ENCODE data around the gene NCK2. TPM values are rescaled to one million over a fixed set of nuclear protein-coding genes. Genes with fewer than 3 reads are reported as not detected.

The NCK2 gene
- total RNA-seq, 2 donors from 2014 or later, result 41.0 to 50.0 TPM

GRCh38 chr2:105802587-105802986 is 57.9 kb downstream of the NCK2 start:
- Histone ChIP-seq H3K27ac (no peak overlapping the region), H3K36me3 (no peaks in the 10 kb centered on the region), H3K4me3 (no peak overlapping the region), H3K4me1 (ENCODE audit: control insufficient read depth in 1 of 2, low read depth in 2 of 2) (peaks cover 25 to 44% of the 10 kb centered on the region in 2 donors), H3K9me3 (no peaks in the 10 kb centered on the region), H3K27me3 (replicated peaks; ENCODE audit: insufficient read depth) (no peaks in the 10 kb centered on the region)
- ATAC-seq (ENCODE audit: insufficient number of reproducible peaks, low FRiP score, low read depth) (no peak), DNase-seq (ENCODE audit: low spot score) (no peak)
- TF ChIP-seq, protein P1, sequence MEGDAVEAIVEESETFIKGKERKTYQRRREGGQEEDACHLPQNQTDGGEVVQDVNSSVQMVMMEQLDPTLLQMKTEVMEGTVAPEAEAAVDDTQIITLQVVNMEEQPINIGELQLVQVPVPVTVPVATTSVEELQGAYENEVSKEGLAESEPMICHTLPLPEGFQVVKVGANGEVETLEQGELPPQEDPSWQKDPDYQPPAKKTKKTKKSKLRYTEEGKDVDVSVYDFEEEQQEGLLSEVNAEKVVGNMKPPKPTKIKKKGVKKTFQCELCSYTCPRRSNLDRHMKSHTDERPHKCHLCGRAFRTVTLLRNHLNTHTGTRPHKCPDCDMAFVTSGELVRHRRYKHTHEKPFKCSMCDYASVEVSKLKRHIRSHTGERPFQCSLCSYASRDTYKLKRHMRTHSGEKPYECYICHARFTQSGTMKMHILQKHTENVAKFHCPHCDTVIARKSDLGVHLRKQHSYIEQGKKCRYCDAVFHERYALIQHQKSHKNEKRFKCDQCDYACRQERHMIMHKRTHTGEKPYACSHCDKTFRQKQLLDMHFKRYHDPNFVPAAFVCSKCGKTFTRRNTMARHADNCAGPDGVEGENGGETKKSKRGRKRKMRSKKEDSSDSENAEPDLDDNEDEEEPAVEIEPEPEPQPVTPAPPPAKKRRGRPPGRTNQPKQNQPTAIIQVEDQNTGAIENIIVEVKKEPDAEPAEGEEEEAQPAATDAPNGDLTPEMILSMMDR (IDR thresholded peaks at IDR 0.05), result no peak

GRCh38 chr2:105803337-105803736 is 58.6 kb downstream of the NCK2 start:
- Histone ChIP-seq H3K36me3 (no peaks in the 10 kb centered on the region), H3K27me3 (replicated peaks; ENCODE audit: insufficient read depth) (no peaks in the 10 kb centered on the region), H3K27ac (no peak overlapping the region), H3K4me3 (no peak overlapping the region), H3K4me1 (ENCODE audit: control insufficient read depth in 1 of 2, low read depth in 2 of 2) (peaks cover 17 to 37% of the 10 kb centered on the region in 2 donors), H3K9me3 (no peaks in the 10 kb centered on the region)
- DNase-seq (ENCODE audit: low spot score), result no peak
- ATAC-seq (ENCODE audit: insufficient number of reproducible peaks, low FRiP score, low read depth), result no peak
- TF ChIP-seq, protein P1 (IDR thresholded peaks at IDR 0.05), result no peak

DNA sequence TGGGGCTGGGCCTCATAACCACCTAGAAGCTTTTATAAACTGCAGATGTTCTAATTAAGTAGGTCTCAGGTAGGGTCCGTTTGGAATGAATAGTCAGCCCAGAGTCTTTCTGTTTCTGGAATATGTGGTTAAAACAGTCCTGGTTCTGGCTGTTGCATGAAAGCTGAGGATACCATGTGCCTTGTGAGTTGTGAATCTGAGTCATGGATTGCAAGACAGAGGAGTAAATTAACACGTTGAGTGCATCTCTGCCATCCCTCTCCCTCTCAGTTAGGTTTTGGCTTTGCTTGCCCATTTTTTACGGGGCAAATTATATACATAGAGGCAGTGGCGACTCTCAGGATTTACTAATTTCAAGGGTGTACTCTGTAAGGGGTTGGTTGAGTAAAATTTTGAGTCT is 59.1 kb downstream of the NCK2 start:
- Histone ChIP-seq H3K4me1 (ENCODE audit: control insufficient read depth in 1 of 2, low read depth in 2 of 2) (peaks cover 16 to 32% of the 10 kb centered on the region in 2 donors), H3K36me3 (no peaks in the 10 kb centered on the region), H3K4me3 (no peak overlapping the region), H3K27ac (no peak overlapping the region), H3K27me3 (replicated peaks; ENCODE audit: insufficient read depth) (no peaks in the 10 kb centered on the region), H3K9me3 (no peaks in the 10 kb centered on the region)
- DNase-seq (ENCODE audit: low spot score), result no peak
- TF ChIP-seq, protein P1 (IDR thresholded peaks at IDR 0.05), result no peak
- ATAC-seq (ENCODE audit: insufficient number of reproducible peaks, low FRiP score, low read depth), result no peak

DNA sequence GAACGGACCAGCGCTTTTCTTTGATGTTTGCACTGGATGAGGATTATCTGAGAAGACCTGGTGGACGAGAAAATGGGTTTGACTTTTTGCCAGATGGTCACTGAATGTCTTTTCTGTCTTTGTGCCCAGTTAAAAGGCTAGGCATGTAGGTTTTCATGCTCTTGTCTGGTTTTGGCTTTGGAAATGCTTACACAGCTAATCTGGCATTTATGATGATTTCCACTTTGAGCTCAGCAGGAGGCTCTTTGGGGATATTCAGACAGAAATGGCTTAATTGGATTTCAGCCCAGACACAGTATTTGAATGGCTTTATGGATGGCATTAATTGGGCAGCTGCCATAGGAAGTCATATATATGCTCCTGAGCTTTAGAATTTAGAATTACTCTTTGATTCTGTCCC is 59.6 kb downstream of the NCK2 start:
- Histone ChIP-seq H3K36me3 (no peaks in the 10 kb centered on the region), H3K4me3 (no peak overlapping the region), H3K9me3 (no peaks in the 10 kb centered on the region), H3K27ac (no peak overlapping the region), H3K4me1 (ENCODE audit: control insufficient read depth in 1 of 2, low read depth in 2 of 2) (peaks cover 14 to 27% of the 10 kb centered on the region in 2 donors), H3K27me3 (replicated peaks; ENCODE audit: insufficient read depth) (no peaks in the 10 kb centered on the region)
- TF ChIP-seq, protein P1 (IDR thresholded peaks at IDR 0.05), result no peak
- DNase-seq (ENCODE audit: low spot score) (no peak), ATAC-seq (ENCODE audit: insufficient number of reproducible peaks, low FRiP score, low read depth) (no peak)

DNA sequence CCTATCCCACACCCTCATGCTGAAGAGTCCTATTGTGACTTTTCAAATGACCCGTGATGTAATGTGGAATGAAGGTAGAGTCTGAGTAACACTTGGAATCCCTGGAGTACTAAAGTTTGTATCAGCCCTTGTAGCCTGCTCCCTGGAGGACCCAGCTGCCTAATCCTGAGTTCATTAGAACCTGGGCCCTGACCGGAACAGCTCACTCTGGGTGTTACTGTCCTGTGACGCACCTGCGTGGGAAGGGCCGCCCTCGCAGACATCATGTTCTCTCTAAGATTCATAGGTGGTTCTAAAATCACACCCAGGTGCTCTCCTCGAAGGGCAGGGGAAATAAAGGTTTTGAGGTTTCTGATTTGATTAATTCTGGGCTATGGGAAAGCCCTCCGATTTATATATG is 62.3 kb downstream of the NCK2 start:
- Histone ChIP-seq H3K4me1 (ENCODE audit: control insufficient read depth in 1 of 2, low read depth in 2 of 2) (peaks cover 18 to 21% of the 10 kb centered on the region in 2 donors), H3K4me3 (no peak overlapping the region), H3K27ac (no peak overlapping the region), H3K9me3 (no peaks in the 10 kb centered on the region), H3K36me3 (no peaks in the 10 kb centered on the region), H3K27me3 (replicated peaks; ENCODE audit: insufficient read depth) (no peaks in the 10 kb centered on the region)
- ATAC-seq (ENCODE audit: insufficient number of reproducible peaks, low FRiP score, low read depth) (no peak), DNase-seq (ENCODE audit: low spot score) (no peak)
- TF ChIP-seq, protein P1 (IDR thresholded peaks at IDR 0.05), result no peak
